GM18868 (cell line): ENCODE results near the gene MOGAT3.
A peak's percentile ranks its signal among the peaks of the same experiment; 100 is the strongest.

Source experiments
- ATAC-seq: cut with Tn5 transposase; IDR thresholded peaks from one replicate; pipeline ENCODE4 v1.9.1; 2021; ENCODE audit warnings: mild to moderate bottlenecking, moderate library complexity; ENCODE audit not compliant: unreplicated experiment

The MOGAT3 gene

GRCh38 chr7:101162551-101163278 is 38.1 kb downstream of the MOGAT3 start:
- no peak for ATAC-seq

- no peak for ATAC-seq
These were observed 39.0 kb downstream of the MOGAT3 start for GRCh38 chr7:101161692-101162471.

DNA sequence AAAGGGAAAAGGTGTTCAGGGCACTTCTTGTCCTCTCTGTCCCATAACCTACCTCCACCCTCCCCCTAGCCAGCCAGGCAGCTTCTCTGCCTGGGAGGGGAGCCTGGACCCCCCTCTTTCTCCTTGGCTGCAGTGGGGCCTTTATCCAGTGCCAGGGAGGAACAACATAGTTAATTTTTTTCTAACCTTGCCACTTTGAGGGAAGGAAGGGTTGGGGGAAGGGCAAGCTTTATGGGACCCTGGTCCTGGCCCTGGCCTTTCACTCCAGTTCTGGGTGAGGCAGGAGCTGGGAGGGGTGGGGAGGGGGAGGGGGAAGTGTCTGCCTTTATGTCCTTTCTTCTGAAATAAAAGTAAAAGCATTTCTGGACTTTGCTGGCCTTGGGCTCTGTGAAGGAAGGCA is 39.9 kb downstream of the MOGAT3 start:
- ATAC-seq: no peak

- ATAC-seq: no peak
These were observed 40.9 kb downstream of the MOGAT3 start for GRCh38 chr7:101159696-101160674.

GRCh38 chr7:101156866-101157589 is 43.8 kb downstream of the MOGAT3 start:
- no peak for ATAC-seq

- no peak for ATAC-seq
These were observed 44.6 kb downstream of the MOGAT3 start for GRCh38 chr7:101156277-101156676.

DNA sequence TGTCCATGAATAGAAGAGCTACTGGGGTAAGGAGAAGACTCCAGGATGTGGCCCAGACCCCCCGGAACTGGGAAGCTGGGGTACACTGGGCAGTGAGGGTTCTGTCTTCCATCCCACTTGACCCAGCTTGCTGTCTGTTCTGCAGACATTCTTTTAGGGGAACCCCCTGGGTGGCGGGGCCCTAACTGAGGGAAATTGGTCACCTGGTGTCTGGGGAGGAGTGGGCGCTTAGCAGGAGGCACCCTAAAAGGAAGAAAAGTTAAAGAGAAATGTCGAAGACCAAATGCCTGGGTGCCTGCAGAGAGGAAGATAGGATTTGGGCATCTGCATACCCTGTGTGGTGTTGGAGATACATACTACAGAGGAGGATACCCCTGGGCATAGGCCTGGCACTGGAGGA is 45.5 kb downstream of the MOGAT3 start:
- ATAC-seq: no peak

DNA sequence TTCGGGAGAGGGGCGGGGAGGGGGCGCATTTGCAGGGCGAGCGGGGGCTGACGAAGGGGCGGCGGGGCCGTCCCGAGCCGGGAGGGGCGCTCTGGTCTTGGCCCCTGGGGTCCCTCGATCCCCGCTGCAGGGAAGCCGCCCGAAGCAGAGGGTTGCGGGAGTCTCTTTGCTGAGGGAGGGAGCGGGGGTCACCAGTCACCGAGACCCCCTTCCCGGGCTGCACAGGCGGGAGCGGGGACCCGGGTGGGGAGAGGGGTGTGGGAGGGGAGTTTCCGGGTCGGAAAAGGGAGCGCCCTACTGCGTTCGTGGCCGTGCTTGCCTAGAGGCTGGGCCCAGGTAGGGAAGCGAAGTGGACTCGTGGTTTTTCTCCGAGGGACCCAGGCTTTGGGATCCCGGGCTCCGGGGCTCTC is 46.1 kb downstream of the MOGAT3 start:
- no peak for ATAC-seq

DNA sequence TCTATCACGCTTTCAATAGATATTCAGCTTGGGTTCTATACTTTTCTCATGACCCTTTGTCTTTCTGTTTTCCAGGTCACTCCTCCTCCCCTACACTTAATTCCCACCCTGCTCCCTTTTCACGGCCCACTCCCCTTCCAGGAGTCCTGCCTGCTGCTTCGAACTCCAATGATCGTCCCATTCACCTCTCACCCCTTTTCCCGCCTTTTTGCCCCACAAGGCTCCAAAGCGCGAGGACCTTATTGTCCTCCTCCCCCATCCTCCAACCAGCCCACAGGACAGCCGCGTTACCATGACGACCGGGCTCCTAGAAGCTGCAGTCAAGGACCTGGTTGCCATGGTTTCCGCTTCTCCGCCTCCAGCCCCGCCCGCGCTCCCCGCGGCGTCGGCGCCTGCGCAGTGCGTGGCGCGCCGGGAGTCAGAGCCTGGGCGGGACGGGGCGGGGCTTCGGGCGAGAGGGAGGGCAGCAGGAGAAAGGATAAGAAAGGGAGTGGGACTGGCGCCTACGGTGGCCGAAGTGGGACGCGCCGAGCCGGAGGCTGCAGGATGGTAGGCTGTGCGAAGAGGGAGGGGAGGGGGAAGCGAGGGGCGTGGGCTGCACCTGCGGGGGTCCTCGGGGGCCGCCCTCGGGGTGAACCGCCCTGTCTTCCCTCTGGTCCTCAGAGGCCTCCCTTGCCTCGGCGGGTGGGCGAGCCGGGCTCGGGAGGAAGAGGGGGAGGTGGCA is 46.7 kb downstream of the MOGAT3 start, which contains the start of gene AP1S1:
Gene AP1S1, plus strand, starts transcription at position 508 of the 724 bp plus-strand sequence. Its CDS starts 39 bp downstream, at position 547.
- ATAC-seq: peak; percentile 78

DNA sequence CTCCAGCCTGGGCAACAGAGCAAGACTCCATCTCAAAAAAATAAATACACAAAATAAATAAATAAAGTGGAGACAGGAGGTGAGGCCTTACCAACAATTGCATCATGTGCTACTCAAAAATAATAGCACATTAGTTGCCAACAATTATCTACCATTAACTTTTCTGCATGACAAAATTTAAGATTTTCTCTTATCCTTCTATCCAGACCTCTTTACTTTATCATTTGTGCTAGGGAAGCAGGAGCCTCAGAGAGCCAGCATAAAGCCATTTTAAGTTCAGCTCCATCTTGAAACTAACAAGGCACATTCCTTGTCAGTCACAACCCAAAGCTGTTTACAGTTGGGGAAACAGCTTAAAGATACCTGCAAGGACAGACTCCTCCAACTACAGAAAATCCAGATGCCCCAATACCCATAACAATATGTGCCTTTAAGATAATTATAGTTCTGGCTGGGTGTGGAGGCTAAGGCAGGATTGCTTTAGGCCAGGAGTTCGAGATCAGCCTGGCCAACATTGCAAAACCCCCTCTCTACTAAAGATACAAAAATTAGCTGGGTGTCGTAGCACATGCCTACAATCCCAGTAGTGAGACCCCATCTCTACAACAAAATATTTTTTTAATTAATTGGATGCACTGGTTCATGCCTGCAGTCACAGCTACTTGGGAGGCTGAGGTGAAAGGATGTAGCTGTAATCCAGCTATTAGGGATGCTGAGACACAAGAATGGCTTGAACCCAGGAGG is 48.8 kb downstream of the MOGAT3 start:
- no peak for ATAC-seq
